HG02642 (cell line): ENCODE results near the gene GPR25.
A peak's percentile ranks its signal among the peaks of the same experiment; 100 is the strongest.

Source experiments
- ATAC-seq: cut with Tn5 transposase; IDR thresholded peaks from one replicate; pipeline ENCODE4 v1.9.1; 2021; ENCODE audit warnings: mild to moderate bottlenecking; ENCODE audit not compliant: unreplicated experiment, poor library complexity

GPR25 gene

DNA sequence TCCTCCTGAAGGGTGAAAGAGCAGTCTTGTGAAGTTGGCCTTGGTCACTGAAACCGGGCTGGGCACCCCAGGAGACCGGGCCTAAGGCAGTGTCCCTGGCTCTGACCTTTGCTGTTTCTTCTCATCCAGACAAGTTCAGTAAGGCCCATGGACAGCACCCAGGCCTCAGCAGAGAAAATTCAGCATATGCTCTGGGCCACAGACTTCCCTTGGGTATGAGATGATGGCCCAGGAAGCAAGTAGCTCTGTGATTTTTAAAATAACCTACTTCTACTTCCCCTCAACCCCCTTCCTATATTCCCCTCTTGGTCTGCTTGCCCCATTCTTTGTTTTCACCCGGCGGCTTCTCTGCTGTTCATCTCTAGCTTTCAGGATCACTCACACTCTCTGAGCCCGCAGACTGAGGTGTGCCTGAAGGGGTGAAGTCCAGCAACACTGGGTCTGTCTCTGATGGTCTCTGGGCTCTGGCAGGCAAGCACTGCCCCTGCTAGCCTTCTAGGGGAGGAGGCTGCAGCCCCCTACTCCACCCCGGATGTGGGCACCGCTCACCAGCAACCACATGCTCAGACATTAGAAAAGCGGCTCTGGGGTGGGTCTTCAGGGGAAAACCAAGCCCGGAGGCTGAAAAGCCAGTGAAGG lies 2.9 kb upstream of the GPR25 start:
- peak; percentile 66 for ATAC-seq

DNA sequence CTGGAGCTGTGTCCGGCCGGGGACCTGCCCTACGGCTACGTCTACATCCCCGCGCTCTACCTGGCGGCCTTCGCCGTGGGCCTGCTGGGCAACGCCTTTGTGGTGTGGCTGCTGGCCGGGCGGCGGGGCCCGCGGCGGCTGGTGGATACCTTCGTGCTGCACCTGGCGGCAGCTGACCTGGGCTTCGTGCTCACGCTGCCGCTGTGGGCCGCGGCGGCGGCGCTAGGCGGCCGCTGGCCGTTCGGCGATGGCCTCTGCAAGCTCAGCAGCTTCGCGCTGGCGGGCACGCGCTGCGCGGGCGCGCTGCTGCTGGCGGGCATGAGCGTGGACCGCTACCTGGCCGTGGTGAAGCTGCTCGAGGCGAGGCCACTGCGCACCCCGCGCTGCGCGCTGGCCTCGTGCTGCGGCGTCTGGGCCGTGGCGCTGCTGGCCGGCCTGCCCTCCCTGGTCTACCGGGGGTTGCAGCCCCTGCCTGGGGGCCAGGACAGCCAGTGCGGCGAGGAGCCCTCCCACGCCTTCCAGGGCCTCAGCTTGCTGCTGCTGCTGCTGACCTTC lies 412 bp downstream of the GPR25 start:
- no peak for ATAC-seq

- ATAC-seq, result no peak
Observed at GRCh38 chr1:200873671-200874397, 1.1 kb downstream of the GPR25 start.

GRCh38 chr1:200874694-200875093 lies 1.9 kb downstream of the GPR25 start:
- no peak for ATAC-seq

GRCh38 chr1:200875416-200875815 lies 2.6 kb downstream of the GPR25 start:
- ATAC-seq, result no peak

DNA sequence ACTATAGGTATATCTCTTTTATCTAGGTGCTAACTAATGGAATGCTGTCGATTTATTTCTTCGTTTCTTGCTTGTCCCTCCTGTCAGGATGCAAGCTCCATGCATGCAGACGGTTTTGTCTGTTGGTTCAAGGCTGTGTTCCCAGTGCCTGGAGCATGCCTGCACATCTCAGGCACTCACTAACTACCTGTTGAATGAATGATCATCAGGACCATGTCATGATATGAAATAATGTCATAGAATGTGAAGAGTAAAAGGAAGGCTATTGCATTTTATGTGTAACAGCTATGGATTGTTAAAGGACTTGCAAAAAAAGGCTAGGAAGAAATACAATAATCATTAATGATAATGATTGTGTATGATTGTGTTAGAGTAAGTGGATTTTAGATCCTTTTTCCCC lies 4.2 kb downstream of the GPR25 start:
- no peak for ATAC-seq

- peak; percentile 66 for ATAC-seq
Observed at GRCh38 chr1:200877839-200878551, 5.2 kb downstream of the GPR25 start.

DNA sequence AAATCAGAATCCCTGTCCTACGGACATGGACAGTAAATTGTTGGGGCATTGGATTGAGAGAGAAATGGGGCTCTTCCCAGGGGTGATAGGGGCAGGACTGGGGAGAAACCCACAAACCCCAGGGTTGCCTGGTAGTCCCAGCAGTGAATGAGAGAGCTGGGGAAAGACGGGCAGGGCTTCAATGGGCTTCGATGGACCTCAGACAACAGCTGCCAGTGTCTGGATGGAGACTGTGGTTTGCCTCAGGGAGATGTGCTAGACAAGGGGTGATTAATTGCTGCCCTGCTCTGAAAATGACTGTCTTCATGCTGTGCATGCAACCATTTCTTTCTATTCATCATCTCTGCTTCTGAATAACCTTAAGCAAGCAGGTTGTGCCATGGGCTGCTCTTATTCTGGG lies 7.4 kb downstream of the GPR25 start:
- ATAC-seq, result peak; percentile 76

- ATAC-seq, result no peak
Observed at GRCh38 chr1:200883118-200883517, 10.3 kb downstream of the GPR25 start.

- no peak for ATAC-seq
Observed at GRCh38 chr1:200885623-200886402, 13.0 kb downstream of the GPR25 start.

DNA sequence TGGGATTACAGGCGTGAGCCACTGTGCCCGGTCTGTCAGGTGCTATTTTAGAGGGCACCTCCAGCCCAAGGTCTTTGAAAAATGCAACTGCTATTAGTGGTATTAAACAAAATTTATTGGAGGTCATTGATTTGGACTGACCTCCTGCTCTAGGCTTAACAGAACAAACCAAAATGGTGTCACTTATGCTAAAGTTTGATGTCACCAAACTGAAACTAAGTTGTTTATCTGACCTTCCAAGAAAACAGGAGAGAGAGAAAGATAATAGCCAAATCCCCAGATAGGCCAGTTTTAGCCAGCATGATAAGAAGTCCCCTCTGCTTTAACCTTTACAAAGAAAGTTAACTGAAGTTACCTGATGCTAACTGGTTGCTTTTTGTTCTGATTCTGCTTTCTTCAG lies 13.8 kb downstream of the GPR25 start:
- no peak for ATAC-seq

DNA sequence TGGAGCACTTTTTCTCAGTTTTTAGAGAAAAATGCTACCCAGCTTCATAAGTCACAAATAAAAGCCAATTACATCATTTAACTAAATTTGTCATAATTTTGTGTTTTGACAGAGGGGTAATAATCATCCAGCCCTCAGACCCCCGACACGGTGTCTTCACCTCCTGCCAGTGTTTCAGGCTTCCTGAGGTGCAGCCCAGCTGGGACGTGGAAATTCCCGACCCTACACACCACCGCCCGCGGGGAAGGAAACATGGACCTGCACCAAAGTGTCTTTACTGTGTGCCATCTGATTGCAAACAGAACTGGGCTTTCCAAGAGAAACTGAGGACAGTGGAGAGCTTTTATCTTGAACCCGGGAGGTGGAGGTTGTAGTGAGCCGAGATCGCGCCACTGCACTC lies 14.3 kb downstream of the GPR25 start:
- ATAC-seq, result no peak

GRCh38 chr1:200887772-200888348 lies 15.1 kb downstream of the GPR25 start:
- ATAC-seq, result no peak

GRCh38 chr1:200888349-200888838 lies 15.6 kb downstream of the GPR25 start:
- ATAC-seq, result peak; percentile 91

GRCh38 chr1:200889571-200889970 lies 16.8 kb downstream of the GPR25 start:
- no peak for ATAC-seq

DNA sequence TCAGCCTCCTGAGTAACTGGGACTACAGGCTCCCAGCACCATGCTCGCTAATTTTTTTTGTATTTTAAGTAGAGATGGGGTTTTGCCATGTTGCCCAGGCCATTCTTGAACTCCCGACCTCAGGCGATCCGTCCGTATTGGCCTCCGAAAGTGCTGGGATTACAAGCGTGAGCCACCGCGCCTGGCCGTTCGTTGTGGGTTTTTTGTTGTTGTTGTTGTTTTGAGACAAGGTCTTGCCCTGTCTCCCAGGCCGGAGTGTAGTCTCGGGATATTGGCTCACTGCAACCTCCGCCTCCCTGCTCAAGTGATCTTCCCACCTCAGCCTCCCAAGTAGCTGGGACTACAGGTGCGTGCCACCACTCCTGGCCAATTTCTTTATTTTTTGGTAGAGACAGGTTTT lies 17.2 kb downstream of the GPR25 start:
- no peak for ATAC-seq

GRCh38 chr1:200890818-200891773 lies 18.3 kb downstream of the GPR25 start:
- peak; percentile 28 for ATAC-seq

GRCh38 chr1:200891774-200892157 lies 19.0 kb downstream of the GPR25 start:
- ATAC-seq, result no peak

- ATAC-seq, result no peak
Observed at GRCh38 chr1:200892546-200892945, 19.8 kb downstream of the GPR25 start.
